Measurements from ENCODE around the gene MYO18A. TPM values are rescaled to one million over a fixed set of nuclear protein-coding genes. Genes with fewer than 3 reads are reported as not detected.

Gene MYO18A
- total RNA-seq, 1 donor = 59.6 TPM

- TF ChIP-seq, protein P1, sequence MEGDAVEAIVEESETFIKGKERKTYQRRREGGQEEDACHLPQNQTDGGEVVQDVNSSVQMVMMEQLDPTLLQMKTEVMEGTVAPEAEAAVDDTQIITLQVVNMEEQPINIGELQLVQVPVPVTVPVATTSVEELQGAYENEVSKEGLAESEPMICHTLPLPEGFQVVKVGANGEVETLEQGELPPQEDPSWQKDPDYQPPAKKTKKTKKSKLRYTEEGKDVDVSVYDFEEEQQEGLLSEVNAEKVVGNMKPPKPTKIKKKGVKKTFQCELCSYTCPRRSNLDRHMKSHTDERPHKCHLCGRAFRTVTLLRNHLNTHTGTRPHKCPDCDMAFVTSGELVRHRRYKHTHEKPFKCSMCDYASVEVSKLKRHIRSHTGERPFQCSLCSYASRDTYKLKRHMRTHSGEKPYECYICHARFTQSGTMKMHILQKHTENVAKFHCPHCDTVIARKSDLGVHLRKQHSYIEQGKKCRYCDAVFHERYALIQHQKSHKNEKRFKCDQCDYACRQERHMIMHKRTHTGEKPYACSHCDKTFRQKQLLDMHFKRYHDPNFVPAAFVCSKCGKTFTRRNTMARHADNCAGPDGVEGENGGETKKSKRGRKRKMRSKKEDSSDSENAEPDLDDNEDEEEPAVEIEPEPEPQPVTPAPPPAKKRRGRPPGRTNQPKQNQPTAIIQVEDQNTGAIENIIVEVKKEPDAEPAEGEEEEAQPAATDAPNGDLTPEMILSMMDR (IDR thresholded peaks at IDR 0.05; ENCODE audit: insufficient read depth, low read depth, low read length) = no peak
- no peak for DNase-seq (ENCODE audit: low read depth)
- no peak overlapping the region for H3K4me3 ChIP-seq (ENCODE audit: low read depth, low read length)
Observed at GRCh38 chr17:29048440-29049368, 131.5 kb downstream of the MYO18A start.

DNA sequence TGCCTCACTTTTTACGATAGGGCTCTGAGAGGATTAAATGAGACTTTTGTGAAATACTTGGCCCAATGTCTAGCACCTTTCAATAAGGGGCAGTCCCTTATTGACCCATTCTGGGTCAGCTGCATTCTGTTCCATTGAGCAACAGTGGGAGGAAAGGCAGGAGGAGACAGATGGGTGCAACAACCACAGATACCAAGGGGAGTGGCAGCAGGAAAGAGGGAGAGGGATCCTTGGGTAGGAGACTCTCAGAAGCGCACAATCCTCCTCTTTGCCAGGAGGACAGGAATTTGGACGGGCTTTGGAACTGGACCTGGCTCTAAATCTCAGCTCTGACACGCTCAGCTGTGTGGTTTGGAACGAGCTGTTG, 133.7 kb downstream of the MYO18A start:
- no peak overlapping the region for H3K4me3 ChIP-seq (ENCODE audit: low read depth, low read length)
- TF ChIP-seq, protein P1 (IDR thresholded peaks at IDR 0.05; ENCODE audit: insufficient read depth, low read depth, low read length) = no peak
- no peak for DNase-seq (ENCODE audit: low read depth)

GRCh38 chr17:29045734-29046472, 134.3 kb downstream of the MYO18A start:
- no peak overlapping the region for H3K4me3 ChIP-seq (ENCODE audit: low read depth, low read length)
- TF ChIP-seq, protein P1 (IDR thresholded peaks at IDR 0.05; ENCODE audit: insufficient read depth, low read depth, low read length) = no peak
- no peak for DNase-seq (ENCODE audit: low read depth)

DNA sequence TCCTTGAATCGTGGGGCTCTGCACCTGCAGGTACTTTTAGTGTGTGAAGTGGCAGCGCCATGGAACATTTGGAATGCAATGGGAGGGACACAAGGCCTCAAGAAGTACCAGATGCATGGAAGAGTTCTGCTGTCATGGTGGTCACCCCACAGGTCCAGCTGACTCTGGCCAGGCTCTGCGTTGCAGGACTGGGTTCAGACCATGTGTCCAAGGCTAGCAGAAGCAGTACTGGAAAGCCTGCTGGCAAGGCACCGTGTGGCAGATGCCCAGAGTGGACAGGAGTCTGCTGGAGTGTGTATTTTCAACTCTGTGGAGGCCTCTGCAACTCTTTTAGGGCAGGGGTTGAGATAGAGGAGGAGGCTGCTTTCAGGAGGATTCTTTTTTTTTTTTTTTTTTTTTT, 135.2 kb downstream of the MYO18A start:
- H3K4me3 ChIP-seq (ENCODE audit: low read depth, low read length) = no peak overlapping the region
- TF ChIP-seq, protein P1 (IDR thresholded peaks at IDR 0.05; ENCODE audit: insufficient read depth, low read depth, low read length) = no peak
- DNase-seq (ENCODE audit: low read depth) = no peak

DNA sequence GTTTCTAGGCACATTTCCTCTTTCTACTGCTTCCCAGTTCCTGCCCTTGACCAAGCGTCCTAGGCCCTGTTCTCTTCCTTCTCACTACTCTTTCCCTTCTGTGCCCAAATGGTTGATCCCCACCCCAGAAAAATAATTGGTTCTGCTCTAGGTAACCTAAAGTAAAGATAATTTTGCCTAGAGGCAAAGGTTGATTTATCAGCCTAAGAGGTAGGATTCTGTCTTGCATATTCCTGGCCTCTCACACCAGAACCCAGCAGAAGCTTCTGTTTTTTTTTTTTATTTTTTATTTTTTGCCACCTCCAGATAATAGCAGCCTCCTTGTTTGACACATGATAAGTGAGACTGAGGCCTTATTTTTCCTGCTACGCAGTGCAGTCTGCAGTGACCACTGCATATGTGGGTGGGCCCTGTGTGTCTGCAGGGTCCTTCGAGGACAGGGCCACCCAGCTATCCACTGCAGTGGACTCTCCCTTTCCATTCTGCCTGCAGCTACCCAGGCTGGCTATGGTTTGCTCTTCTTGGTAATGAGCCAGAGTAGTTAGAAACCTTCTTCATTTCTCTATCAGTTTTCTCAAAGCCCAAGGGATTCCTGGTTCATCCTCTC, 136.6 kb downstream of the MYO18A start:
- H3K4me3 ChIP-seq (ENCODE audit: low read depth, low read length) = no peak overlapping the region
- DNase-seq (ENCODE audit: low read depth) = no peak
- TF ChIP-seq, protein P1 (IDR thresholded peaks at IDR 0.05; ENCODE audit: insufficient read depth, low read depth, low read length) = no peak

DNA sequence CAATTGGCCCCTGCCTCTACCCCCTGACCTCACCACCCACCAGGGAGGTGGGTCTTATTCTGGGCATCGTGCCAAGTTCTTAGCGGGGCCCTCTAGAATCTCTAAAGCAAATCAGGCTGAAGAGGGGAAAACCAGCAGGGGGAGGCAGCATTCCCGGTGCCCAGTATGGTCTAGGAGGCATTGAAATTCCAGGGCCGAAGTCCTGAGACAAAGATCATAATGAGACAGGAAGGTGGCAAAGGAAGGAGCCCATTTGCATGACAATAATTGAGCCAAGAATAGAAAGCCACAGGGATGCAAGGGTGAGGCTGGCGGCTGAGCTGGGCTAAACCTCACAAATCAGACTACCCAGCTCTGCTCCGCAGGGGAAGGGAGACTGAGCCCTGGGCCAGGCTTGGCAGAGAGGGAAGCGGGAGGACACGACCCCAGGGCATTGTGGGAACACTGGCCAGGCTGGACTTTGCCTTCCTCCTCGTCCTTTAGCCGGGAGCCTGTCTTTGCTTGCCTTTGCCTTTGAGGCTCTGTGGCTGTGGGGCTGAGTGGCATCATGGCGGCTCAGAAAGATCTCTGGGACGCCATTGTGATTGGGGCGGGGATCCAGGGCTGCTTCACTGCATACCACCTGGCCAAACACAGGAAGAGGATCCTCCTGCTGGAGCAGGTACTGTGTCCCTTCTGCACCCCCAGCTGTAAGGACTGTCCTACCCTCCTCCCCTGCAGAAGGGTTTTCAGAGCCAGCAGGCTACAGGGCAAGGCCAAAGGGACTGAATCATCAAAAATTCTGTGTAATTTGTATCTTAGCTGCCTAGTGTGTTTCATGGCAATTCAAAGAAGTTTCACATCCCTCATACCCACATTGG, 137.3 kb downstream of the MYO18A start, which contains the start of gene PIPOX:
Gene PIPOX (plus strand): TSS at position 463 of the 860 bp plus-strand sequence. CDS start 85 bp downstream, at position 548.
- TF ChIP-seq, protein P1 (IDR thresholded peaks at IDR 0.05; ENCODE audit: insufficient read depth, low read depth, low read length) = peak; percentile 31
- DNase-seq (ENCODE audit: low read depth) = peak; percentile 54

More for the DNA sequence above, 137.3 kb downstream of the MYO18A start, which contains the start of gene PIPOX:
- H3K4me3 ChIP-seq (ENCODE audit: low read depth, low read length) = no peak within 1 kb of the TSS
